ENCODE data around the gene IDH1.
"Not testable (repeated sequence)": the region's sequence is repeated elsewhere in the genome, so short reads cannot be mapped to it uniquely, and the experiment has no call there.

IDH1 gene

GRCh38 chr2:208256849-208257813, 2.3 kb upstream of the IDH1 start:
- DNase-seq (ENCODE audit: low read depth): not testable (repeated sequence)

- no peak for DNase-seq (ENCODE audit: low read depth)
Observed at GRCh38 chr2:208256192-208256782, 1.4 kb upstream of the IDH1 start.

- no peak for DNase-seq (ENCODE audit: low read depth)
Observed at GRCh38 chr2:208255557-208256106, 761 bp upstream of the IDH1 start.

GRCh38 chr2:208254118-208254870, 577 bp downstream of the IDH1 start:
- DNase-seq (ENCODE audit: low read depth): peak; percentile 86

- no peak for DNase-seq (ENCODE audit: low read depth)
Observed at GRCh38 chr2:208253600-208254117, 1.2 kb downstream of the IDH1 start.

GRCh38 chr2:208252716-208253492, 2.0 kb downstream of the IDH1 start:
- DNase-seq (ENCODE audit: low read depth): no peak

- no peak for DNase-seq (ENCODE audit: low read depth)
Observed at GRCh38 chr2:208251098-208251497, 3.8 kb downstream of the IDH1 start.

- DNase-seq (ENCODE audit: low read depth): no peak
Observed at GRCh38 chr2:208250388-208250787, 4.5 kb downstream of the IDH1 start.

GRCh38 chr2:208249296-208249695, 5.6 kb downstream of the IDH1 start:
- DNase-seq (ENCODE audit: low read depth): no peak

- no peak for DNase-seq (ENCODE audit: low read depth)
Observed at GRCh38 chr2:208248601-208249000, 6.3 kb downstream of the IDH1 start.

- no peak for DNase-seq (ENCODE audit: low read depth)
Observed at GRCh38 chr2:208245746-208246145, 9.1 kb downstream of the IDH1 start.

GRCh38 chr2:208244422-208244821, 10.4 kb downstream of the IDH1 start:
- DNase-seq (ENCODE audit: low read depth): no peak

- no peak for DNase-seq (ENCODE audit: low read depth)
Observed at GRCh38 chr2:208240619-208241209, 14.2 kb downstream of the IDH1 start.

- no peak for DNase-seq (ENCODE audit: low read depth)
Observed at GRCh38 chr2:208239770-208240493, 14.9 kb downstream of the IDH1 start.

- DNase-seq (ENCODE audit: low read depth): no peak
Observed at GRCh38 chr2:208235860-208236259, 19.0 kb downstream of the IDH1 start.

- no peak for DNase-seq (ENCODE audit: low read depth)
Observed at GRCh38 chr2:208234786-208235185, 20.1 kb downstream of the IDH1 start.

- no peak for DNase-seq (ENCODE audit: low read depth)
Observed at GRCh38 chr2:208228476-208228875, 26.4 kb downstream of the IDH1 start.

GRCh38 chr2:208227581-208228232, 27.2 kb downstream of the IDH1 start:
- no peak for DNase-seq (ENCODE audit: low read depth)

- DNase-seq (ENCODE audit: low read depth): no peak
Observed at GRCh38 chr2:208224802-208225201, 30.1 kb downstream of the IDH1 start.

GRCh38 chr2:208222351-208222750, 32.5 kb downstream of the IDH1 start:
- DNase-seq (ENCODE audit: low read depth): no peak

All from fibroblast of the conjunctiva (primary cell).